ENCODE measurements around the gene KCNJ6.

- no peak for TF ChIP-seq POLR2AphosphoS5 (IDR thresholded peaks at IDR 0.05; ENCODE audit: low read length)
- TF ChIP-seq EP300 (IDR thresholded peaks at IDR 0.05; ENCODE audit: borderline replicate concordance in 1 of 2, control insufficient read depth in 1 of 2, low read depth in 2 of 2, low read length in 2 of 2), result no peak
- no peak for TF ChIP-seq SREBF2 (IDR thresholded peaks at IDR 0.05; ENCODE audit: low read length)
- TF ChIP-seq ZBTB40 (IDR thresholded peaks at IDR 0.05; ENCODE audit: borderline replicate concordance), result no peak
- TF ChIP-seq EZH2 (IDR thresholded peaks at IDR 0.05; ENCODE audit: borderline replicate concordance, control insufficient read depth, low read depth, low read length), result no peak
These were observed 259.4 kb downstream of the KCNJ6 start for GRCh38 chr21:37656899-37657298.

All from GM12878 (cell line).